ENCODE measurements around the gene HNRNPC.
"Not testable (repeated sequence)": the region's sequence is repeated elsewhere in the genome, so short reads cannot be mapped to it uniquely, and the experiment has no call there.

The HNRNPC gene

DNA sequence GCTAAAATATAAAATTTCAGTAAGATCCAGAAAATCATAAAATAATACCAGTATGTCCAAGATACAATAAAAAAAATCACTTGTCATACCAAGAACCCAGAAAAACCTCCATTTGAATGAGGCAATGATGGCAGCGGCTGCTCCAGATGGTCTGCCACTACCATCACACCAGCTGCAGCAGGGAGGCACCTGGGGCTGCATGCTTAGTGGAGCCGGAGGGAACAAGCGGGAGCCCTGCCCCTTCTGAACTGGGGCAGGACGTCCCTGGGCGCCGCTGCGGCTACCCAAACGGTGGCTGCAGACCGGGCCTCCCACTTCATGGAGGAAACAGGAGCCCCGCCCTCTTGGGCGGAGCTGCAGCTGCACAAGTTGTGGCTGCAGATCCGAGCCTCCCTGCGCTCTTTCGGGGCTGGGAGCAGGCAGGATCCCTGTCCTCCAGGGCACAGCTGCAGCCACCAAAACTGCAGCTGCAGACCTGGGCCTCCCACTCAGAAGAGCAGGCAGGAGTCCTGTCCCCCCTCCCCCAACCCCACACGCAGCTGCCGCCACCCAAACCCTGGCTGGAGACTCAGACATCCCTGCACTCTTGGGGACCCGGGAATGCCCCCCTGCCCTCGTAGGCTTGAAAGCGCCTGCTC lies 77.3 kb downstream of the HNRNPC start:
- ATAC-seq = peak; percentile 77 to 84

DNA sequence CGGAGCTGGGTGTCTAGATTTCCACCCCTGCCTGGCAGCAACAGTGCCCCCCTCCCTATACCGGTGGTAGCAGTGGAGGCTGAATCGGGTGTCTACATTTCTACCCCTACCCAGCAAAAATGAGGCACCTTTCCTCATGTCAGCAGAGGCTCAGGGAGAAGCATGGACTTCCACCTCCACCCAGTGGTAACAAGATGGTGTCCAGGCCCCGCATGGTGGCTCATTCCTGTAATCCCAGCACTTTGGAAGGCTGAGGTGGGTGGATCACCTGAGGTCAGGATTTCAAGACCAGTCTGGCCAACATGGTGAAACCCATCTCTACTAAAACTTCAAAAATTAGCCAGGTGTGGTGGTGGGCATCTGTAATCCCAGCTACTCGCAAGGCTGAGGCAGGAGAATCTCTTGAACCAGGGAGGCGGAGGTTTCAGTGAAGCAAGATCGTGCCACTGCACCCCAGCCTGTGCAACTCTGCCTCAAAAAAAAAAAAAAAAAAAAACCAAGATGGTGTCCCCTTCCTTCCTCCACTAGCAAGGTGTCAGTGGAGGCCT lies 77.9 kb downstream of the HNRNPC start:
- ATAC-seq = no peak

DNA sequence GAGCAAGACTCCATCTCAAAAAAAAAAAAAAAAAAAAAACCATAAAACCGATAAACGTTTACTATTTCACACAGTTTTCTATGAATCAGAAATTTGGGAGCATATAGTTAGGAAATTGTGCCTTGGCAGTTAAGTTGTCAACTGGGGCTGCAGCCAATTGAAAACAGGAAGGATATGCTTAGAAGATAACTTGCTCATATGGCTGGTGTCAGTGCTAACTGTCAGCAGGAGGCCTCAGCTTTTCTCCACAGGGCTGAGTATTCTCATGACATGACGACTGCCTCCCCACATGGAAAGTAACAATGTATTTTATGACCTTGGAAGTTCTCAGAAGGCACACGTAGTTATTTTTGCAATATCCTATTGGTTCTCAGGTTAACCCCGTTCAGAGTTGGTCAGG lies 83.8 kb downstream of the HNRNPC start:
- no peak for ATAC-seq

DNA sequence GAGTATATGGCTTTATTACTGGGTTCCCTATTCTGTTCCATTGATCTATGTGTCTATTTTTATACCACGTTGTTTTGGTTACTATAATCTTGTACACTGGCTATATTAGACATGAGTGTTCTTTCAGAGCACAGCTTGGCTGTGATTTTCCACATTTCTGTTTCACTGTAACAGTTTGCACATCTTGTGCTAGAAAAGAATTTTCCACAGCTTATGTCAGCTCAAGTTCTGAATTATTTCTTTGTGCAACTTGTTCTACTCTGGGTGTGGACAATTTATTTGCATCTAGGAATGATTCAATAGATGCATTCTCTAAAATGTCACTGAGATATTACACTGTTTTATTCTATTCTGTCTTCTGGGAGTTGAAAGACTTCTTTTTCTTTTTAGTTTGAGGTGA lies 85.0 kb downstream of the HNRNPC start:
- no peak for ATAC-seq

DNA sequence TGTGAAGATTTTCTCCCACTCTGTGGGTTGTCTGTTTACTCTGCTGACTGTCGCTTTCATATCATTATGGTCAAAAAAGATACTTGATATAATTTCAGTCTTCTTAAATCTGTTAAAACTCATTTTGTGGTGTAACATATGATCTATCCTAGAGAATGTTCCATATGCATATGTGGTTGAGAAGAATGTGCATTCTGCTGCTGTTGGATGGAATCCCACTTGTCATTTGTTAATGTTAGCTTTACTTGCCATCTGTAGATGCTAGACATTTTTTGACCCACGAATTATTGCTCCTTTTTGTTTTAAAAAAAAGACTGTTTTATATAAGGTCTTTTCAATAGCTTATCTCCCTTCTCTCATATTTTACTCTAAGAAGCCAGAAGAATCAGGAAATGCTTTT lies 87.1 kb downstream of the HNRNPC start:
- no peak for ATAC-seq

DNA sequence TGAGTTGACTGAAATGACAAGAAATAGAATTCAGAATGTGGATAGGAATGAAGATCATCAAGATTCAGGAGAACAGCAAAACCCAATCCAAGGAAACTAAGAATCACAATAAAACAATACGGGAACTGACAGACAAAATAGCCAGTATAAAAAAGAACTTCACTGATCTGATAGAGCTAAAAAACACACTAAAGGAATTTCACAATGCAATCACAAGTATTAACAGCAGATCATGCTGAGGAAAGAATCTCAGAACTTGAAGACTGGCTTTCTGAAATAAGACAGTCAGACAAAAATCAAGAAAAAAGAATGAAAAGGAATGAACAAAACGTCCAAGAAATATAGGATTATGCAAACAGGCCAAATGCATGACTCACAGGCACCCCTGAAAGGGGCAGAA lies 98.1 kb downstream of the HNRNPC start:
- no peak for ATAC-seq

DNA sequence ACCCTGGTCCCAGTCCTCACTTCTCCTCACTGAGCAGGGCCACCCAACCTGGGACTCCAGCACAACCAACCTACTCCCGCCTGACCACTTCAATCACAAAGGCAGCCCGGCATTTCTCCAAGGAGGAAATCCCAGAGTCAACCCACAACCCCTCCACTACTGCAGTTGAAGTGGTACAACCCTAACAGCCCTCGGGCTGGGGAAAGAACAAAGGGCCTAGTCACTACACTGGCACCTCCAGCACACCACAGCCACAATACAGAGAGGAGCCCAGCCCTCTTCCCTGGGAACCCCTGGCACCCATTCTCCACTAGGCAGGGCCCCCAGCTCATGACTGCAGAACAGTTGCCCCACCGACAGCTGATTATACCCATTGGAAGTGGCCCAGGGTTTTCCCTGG lies 99.7 kb downstream of the HNRNPC start:
- ATAC-seq = no peak

DNA sequence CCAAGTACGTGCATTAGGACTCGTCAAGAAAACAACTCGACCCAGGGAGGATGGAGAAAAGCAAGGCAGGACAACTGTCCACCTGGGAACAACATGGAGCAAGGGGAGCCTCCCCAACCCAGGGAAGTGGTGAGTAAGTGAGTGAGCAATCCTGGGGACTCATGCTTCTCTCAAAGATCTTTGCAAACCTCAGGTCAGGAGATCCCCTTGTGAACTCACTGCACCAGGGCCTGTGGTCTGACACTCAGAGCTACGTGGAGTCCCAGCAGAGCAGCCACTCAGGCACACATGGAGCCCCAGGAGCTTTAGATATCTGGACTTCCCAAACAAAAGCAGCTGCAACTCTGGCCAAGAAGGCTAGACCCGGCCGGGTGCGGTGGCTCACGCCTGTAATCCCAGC lies 101.2 kb downstream of the HNRNPC start:
- ATAC-seq = no peak

DNA sequence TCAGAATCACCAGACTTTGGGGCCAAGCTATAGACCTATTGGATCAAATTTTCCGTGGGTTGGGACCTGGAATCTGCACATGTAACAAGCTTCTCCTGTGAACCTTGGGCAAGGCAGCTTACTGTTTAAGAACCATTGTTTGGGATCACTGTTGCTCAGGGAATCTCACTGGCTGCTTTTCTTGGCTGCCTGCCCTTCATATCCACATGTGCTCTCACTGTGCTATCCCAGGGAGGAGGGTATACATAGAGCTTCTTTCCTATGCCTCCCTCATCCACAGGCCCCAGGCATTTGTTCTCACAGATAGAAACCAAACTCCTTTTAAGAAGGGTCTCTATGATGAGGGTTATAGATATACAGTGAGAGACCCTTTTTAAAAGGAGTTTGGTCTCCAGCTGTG lies 103.6 kb downstream of the HNRNPC start:
- not testable (repeated sequence) for ATAC-seq

DNA sequence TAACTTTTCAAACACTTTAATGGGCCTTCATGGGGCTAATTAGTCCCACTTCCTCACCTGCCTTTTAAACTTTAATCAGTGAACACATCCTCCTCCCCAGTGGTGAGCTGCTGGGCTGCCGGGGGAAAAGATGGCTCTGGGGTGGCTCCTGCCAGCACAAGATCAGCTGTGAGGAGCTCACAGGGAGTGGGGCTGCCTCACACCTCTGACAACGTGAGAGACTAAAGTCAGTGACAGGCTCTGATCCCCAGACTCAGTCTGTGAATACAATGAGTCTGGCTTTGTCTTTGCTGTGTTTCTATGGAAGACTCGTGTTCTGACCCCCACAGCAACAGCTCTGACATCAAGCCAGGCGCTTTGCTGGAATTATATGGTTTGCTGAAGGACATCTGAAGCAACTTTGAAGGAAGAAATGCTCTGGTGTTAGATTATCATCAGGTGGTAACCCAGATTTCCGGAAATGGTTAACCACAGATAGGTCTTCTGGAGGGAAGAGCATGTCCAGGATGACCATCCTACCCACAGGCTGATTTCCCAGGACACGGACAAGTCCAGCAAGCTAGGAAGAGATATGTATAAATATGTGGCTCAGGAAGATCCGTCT lies 104.1 kb downstream of the HNRNPC start:
- not testable (repeated sequence) for ATAC-seq

DNA sequence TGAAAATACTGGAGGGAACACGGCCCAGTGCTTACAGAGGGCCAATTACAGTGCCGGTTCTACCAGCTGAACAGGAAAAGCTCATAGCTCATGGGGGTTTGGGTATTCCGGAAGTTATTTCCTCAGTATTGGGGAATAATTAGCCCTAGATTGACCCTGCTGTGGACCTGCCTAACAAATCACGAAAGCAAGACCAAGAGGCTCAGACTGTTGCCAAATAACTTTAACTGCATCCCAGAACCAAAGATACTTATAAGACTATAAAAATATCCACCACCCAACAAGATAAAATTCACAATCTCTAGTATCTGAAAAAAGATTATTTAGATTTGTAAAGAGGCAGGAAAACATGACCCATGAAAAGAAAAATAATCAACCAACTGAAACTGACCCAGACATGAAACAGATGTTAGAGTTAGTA lies 105.4 kb downstream of the HNRNPC start:
- no peak for ATAC-seq

DNA sequence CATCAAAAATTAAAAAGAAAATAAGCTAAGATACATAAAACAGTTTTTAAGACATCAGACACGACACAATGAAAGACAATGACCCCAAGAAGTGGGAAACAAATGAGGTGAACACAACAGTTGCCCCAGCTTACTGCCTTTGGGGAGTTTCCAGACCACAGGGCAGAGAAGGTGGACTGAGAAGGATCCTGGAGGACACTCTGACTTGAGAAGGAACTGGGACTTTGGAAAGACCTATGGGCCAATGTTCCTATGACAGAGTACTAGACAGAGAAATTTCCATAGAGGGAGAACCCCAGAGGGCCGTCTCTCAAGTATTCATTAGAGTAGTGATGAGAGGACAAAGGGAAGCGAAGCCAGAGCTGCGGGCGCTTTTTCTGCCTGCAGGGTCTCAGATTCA lies 107.2 kb downstream of the HNRNPC start:
- ATAC-seq = no peak

DNA sequence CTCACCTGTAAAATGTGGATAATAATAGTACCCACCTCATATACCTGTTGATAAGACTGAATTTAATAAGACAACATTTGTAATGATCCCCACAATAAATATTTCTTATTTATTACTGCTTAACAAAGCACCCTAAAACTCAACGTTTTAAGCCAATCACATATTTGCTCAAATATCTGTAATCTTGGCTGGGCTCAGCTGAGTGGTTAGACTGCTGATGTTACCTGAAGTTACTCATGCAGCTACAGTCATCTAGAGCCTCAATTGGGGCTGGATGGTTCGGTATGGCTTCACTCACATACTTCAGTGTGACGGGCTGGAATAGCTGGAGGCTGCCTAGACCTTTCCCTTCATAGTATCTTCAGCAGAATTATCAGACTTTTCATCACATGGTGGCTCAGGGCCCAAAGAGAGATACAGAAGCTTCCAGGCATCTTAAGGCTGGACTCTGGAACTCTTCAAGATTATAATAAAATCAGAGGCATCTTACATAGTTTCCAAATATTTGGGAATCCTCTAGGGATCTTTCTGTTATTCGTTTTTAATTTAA lies 109.1 kb downstream of the HNRNPC start:
- ATAC-seq = no peak

Measured in activated CD4-positive, CD25-positive, alpha-beta regulatory T cell treated with anti-CD3 and anti-CD28 coated beads, Interleukin-2, amount 50 U/mL, for 24 hours (primary cell).